ENCODE measurements around the gene DNAJB6. TPM values are rescaled to one million over a fixed set of nuclear protein-coding genes. Genes with fewer than 3 reads are reported as not detected.

Gene DNAJB6
- total RNA-seq, 1 experiment from 2014 or later: 124 TPM

- peaks cover 65% of the 10 kb centered on the region for H3K36me3 Mint-ChIP-seq (ENCODE audit: insufficient read depth, unreplicated experiment)
- DNase-seq (ENCODE audit: unreplicated experiment): no peak
- no TSS peak for BruUV-seq (replicated peaks)
- POLR2A ChIA-PET: no interaction called here
- peaks cover 8% of the 10 kb centered on the region for H3K4me1 Mint-ChIP-seq (ENCODE audit: insufficient read depth, unreplicated experiment)
- no peak overlapping the region for H3K27ac Mint-ChIP-seq (ENCODE audit: low read depth, unreplicated experiment)
- H3K4me3 Mint-ChIP-seq (ENCODE audit: unreplicated experiment): no peak overlapping the region
- H3K9me3 Mint-ChIP-seq (ENCODE audit: unreplicated experiment): no peaks in the 10 kb centered on the region
- CTCF ChIA-PET: no interaction called here
- H3K27me3 Mint-ChIP-seq (ENCODE audit: insufficient read depth, unreplicated experiment): no peaks in the 10 kb centered on the region
- TF ChIP-seq CTCF (IDR thresholded peaks at IDR 0.05; ENCODE audit: unreplicated experiment): no peak
- intact Hi-C loops (cut with micrococcal nuclease): no loop called here
Observed at GRCh38 chr7:157391036-157391710, 54.4 kb downstream of the DNAJB6 start.

- Mint-ChIP-seq H3K36me3 (ENCODE audit: insufficient read depth, unreplicated experiment) (peaks cover 55% of the 10 kb centered on the region), H3K4me1 (ENCODE audit: insufficient read depth, unreplicated experiment) (peaks cover 4% of the 10 kb centered on the region), H3K27me3 (ENCODE audit: insufficient read depth, unreplicated experiment) (no peaks in the 10 kb centered on the region), H3K4me3 (ENCODE audit: unreplicated experiment) (no peak overlapping the region), H3K9me3 (ENCODE audit: unreplicated experiment) (no peaks in the 10 kb centered on the region), H3K27ac (ENCODE audit: low read depth, unreplicated experiment) (no peak overlapping the region)
- BruUV-seq (replicated peaks): no TSS peak
- POLR2A ChIA-PET: no interaction called here
- no peak for DNase-seq (ENCODE audit: unreplicated experiment)
- CTCF ChIA-PET: interaction anchor here (0.7 to 1.2 kb wide), 3 partner anchors 111 to 1027 kb away, joined by 3 to 4 read pairs (median 3); no protein-coding TSS in a partner anchor
- intact Hi-C loops (cut with micrococcal nuclease): no loop called here
- TF ChIP-seq CTCF (IDR thresholded peaks at IDR 0.05; ENCODE audit: unreplicated experiment): no peak
Observed at GRCh38 chr7:157392256-157393037, 55.6 kb downstream of the DNAJB6 start.

- no peaks in the 10 kb centered on the region for H3K27me3 Mint-ChIP-seq (ENCODE audit: insufficient read depth, unreplicated experiment)
- POLR2A ChIA-PET: interaction anchor here (0.8 kb wide), 1 partner anchor 491 kb away, joined by 3 read pairs; no protein-coding TSS in a partner anchor
- H3K36me3 Mint-ChIP-seq (ENCODE audit: insufficient read depth, unreplicated experiment): peaks cover 52% of the 10 kb centered on the region
- intact Hi-C loops (cut with micrococcal nuclease): loop anchor here (5.0 kb wide), 1 partner anchor 1013 kb away; no protein-coding TSS in a partner anchor
- no peak overlapping the region for H3K27ac Mint-ChIP-seq (ENCODE audit: low read depth, unreplicated experiment)
- CTCF ChIA-PET: interaction anchor here (0.5 to 1.4 kb wide), 7 partner anchors 8 to 1008 kb away, joined by 3 to 4 read pairs (median 3); no protein-coding TSS in a partner anchor
- H3K4me3 Mint-ChIP-seq (ENCODE audit: unreplicated experiment): no peak overlapping the region
- no peaks in the 10 kb centered on the region for H3K9me3 Mint-ChIP-seq (ENCODE audit: unreplicated experiment)
- no peak for TF ChIP-seq CTCF (IDR thresholded peaks at IDR 0.05; ENCODE audit: unreplicated experiment)
- BruUV-seq (replicated peaks): no TSS peak
- H3K4me1 Mint-ChIP-seq (ENCODE audit: insufficient read depth, unreplicated experiment): peaks cover 11% of the 10 kb centered on the region
- no peak for DNase-seq (ENCODE audit: unreplicated experiment)
Observed at GRCh38 chr7:157394246-157395191, 57.7 kb downstream of the DNAJB6 start.

All from MCF 10A (cell line).